GM20000 (cell line): ENCODE results near the gene KLF4.
A peak's percentile ranks its signal among the peaks of the same experiment; 100 is the strongest.

ENCODE experiments used
- DNase-seq: peaks from one replicate; pipeline ENCODE4 v3.0.0; 2012; ENCODE audit warnings: low spot score
- TF ChIP-seq, protein P1 (sequence below): IDR thresholded peaks from 2 replicates; pipeline ENCODE4 v1.5.1; 2012; ENCODE audit warnings: mild to moderate bottlenecking, control low read depth; ENCODE audit errors: extremely low read depth, missing control alignments

KLF4 gene

DNA sequence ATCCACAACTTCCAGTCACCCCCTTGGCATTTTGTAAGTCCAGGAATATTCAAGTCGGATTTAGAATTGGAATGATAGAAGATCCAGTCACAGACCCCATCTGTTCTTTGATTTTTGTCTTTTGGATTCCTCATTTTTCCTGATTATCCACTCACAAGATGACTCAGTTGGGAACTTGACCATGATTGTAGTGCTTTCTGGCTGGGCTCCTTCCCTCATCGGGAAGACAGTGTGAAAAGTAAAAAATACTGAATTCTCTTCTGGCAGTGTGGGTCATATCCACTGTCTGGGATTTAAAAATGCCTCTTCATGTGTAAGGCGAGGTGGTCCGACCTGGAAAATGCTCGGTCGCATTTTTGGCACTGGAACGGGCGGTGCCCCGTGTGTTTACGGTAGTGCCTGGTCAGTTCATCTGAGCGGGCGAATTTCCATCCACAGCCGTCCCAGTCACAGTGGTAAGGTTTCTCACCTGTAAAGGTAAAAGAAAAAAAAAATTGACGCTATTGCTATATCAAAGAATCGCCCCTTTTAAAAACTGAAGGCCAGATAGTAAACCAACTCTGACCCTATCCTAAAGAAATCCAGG lies 4.0 kb downstream of the KLF4 start:
- DNase-seq, result no peak
- TF ChIP-seq, protein P1, sequence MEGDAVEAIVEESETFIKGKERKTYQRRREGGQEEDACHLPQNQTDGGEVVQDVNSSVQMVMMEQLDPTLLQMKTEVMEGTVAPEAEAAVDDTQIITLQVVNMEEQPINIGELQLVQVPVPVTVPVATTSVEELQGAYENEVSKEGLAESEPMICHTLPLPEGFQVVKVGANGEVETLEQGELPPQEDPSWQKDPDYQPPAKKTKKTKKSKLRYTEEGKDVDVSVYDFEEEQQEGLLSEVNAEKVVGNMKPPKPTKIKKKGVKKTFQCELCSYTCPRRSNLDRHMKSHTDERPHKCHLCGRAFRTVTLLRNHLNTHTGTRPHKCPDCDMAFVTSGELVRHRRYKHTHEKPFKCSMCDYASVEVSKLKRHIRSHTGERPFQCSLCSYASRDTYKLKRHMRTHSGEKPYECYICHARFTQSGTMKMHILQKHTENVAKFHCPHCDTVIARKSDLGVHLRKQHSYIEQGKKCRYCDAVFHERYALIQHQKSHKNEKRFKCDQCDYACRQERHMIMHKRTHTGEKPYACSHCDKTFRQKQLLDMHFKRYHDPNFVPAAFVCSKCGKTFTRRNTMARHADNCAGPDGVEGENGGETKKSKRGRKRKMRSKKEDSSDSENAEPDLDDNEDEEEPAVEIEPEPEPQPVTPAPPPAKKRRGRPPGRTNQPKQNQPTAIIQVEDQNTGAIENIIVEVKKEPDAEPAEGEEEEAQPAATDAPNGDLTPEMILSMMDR, result no peak

DNA sequence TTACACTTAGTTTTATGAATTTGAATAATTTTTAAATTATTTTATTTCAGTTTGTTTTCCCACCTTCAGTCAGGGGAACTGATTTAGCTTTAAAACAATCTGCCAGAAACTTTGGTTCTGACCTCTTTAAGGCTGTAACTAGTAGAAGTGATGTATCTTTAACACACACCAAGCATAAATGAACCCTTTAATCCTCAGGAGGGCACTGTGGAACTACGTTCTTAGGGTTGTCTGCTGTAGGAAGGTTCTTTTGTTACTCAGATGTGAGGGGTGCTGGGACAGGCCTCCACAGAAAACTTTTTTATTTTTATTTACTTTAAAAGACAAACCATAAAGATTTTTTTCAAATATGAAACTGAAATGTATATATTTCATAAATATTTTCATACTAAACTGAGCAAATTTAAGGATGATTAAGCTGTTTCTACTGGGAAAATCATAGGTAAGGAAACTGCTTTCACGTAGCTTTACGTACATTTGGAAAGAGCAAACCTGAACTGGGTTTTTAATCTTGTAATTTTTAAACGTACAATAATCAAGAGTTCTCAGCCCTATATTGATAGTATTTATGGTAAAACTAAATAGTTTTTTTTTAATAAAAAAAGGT lies 5.3 kb downstream of the KLF4 start:
- TF ChIP-seq, protein P1, result peak; percentile 23

DNA sequence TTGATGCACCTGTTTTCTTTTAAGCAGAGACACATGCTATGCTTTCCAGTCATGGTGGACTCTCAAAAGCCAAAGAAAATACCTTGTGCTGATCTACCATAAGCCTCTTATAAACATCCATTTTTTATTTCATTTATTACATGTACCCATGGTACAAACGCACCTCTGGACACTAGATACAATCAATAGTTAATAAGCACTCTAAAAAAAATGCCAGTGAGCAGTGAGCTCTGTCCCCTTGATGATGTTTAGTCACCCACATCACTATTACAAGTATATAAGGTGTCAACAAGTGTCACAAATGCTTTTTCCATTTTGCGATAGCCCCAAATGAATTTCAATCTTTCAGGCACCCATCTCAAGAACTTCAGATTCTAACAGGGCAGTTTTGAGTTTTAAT lies 5.9 kb downstream of the KLF4 start:
- TF ChIP-seq, protein P1, result no peak
- DNase-seq, result no peak

More for the DNA sequence above, 5.3 kb downstream of the KLF4 start:
- DNase-seq, result peak; percentile 62

DNA sequence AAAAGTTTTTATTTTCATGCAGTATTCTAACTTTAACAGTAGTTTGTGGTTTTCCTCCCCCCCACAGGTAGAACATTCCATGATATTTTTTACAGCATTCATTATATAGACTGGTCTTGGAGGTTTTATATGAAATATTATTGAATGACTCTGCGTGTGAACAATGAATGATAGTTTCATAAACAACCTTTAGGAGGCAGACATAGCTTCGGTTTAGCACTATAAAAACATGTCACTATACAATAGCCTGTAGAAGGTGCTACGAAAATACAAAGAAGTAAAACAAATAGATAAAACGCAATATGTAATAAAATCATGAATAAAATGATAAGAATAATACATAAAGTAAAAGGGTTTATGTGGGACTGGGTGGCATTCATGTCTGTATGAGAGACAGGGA lies 8.5 kb downstream of the KLF4 start:
- TF ChIP-seq, protein P1, result no peak
- DNase-seq, result no peak

DNA sequence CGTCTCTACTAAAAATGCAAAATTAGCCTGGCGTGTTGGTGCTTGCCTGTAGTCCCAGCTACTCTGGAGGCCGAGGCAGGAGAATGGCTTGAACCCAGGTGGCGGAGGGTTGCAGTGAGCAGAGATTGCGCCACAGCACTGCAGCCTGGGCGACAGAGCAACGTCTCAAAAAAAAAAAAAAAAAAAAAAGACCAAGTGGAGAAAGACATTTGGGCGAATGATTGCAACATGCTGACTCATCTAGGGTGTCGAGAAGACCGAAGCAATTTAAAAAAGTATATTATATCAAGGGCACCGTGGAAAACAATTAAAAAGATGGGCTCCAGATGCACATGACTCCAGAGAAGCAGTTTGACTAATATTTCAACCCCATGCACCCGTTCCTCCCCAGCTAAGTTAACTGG lies 9.2 kb downstream of the KLF4 start:
- TF ChIP-seq, protein P1, result no peak
- no peak for DNase-seq

DNA sequence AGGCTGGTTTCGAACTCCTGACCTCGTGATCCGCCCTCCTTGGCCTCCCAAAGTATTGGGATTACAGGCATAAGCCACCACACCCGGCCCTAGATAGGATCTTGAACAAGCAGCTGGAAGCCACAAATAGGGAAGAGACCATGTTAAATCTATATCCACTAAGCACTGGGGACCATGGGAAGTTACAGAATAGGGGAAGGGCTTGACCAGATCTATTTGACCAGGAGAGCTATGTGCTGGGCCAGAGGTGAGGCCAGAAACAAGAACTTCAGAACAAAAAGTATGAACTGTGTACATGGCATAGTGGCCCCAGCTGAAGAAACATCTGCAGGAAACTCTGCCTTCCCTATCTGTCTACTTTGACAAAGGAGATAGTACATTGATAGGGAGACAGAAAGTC lies 10.8 kb downstream of the KLF4 start:
- DNase-seq, result no peak
- TF ChIP-seq, protein P1, result no peak

DNA sequence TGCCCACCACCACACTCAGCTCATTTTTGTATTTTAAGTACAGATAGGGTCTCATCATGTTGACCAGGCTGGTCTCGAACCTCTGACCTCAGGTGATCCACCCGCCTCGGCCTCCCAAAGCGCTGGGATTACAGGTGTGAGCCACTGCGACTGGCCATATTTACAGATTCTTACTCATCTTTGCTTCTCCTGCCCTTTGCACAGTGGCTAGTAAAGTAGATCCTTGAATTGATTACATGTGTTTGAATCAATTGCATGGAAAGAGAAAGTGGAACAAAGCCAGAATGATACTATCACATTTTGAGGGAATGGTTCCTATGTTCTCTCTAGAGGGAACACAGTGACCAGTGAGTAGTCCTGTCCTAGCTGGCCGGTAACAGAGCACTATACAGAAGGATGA lies 15.4 kb downstream of the KLF4 start:
- no peak for DNase-seq
- TF ChIP-seq, protein P1, result no peak
